Activated T-cell treated with anti-CD3 and anti-CD28 coated beads, Interleukin-2, amount 50 U/mL, for 72 hours (primary cell): ENCODE measurements around the gene GPR142. TPM values are rescaled to one million over a fixed set of nuclear protein-coding genes. Genes with fewer than 3 reads are reported as not detected.
"Not testable (repeated sequence)": the region's sequence is repeated elsewhere in the genome, so short reads cannot be mapped to it uniquely, and the experiment has no call there.

ENCODE experiments used
- ATAC-seq, 2 donors: fragments of 150-1000 bp; cut with Tn5 transposase; replicated peaks in 1 of 2; 2 replicates each; pipeline ENCODE4 v1.10.0; 2021; ENCODE audit warnings: moderate library complexity in 2 of 2, mild to moderate bottlenecking in 1 of 2
- DNase-seq, 2 donors: peaks; one replicate each; pipeline ENCODE4 v3.0.0; 2021 to 2022; ENCODE audit warnings: mixed read lengths in 1 of 2
- H3K27ac Mint-ChIP-seq: one replicate; pipeline ENCODE4 v1.8.0; 2022; ENCODE audit warnings: mild to moderate bottlenecking, moderate library complexity, mixed read lengths
- H3K27me3 Mint-ChIP-seq: one replicate; pipeline ENCODE4 v1.8.0; 2022; ENCODE audit warnings: low read depth, mixed read lengths
- H3K36me3 Mint-ChIP-seq, 2 donors: one replicate each; pipeline ENCODE4 v1.8.0; 2022; ENCODE audit warnings: mixed read lengths in 2 of 2, mild to moderate bottlenecking in 1 of 2; ENCODE audit not compliant: insufficient read depth in 2 of 2
- H3K4me1 Mint-ChIP-seq: one replicate; pipeline ENCODE4 v1.8.0; 2022; ENCODE audit warnings: low read depth, mixed read lengths
- H3K4me3 Mint-ChIP-seq, 2 donors: one replicate each; pipeline ENCODE4 v1.8.0; 2022; ENCODE audit warnings: mild to moderate bottlenecking in 2 of 2, mixed read lengths in 2 of 2, moderate library complexity in 2 of 2
- H3K9me3 Mint-ChIP-seq, 2 donors: one replicate each; pipeline ENCODE4 v1.8.0; 2022; ENCODE audit warnings: mixed read lengths in 2 of 2
- total RNA-seq, 2 donors: library from RNA; stranded (reverse); gene quantifications; one replicate each; pipeline ENCODE4 v1.2.3, GENCODE V29; 2022

The GPR142 gene
- total RNA-seq, 2 donors from 2014 or later: not detected

- H3K9me3 Mint-ChIP-seq: no peaks in the 10 kb centered on the region
- H3K4me1 Mint-ChIP-seq: no peaks in the 10 kb centered on the region
- no peaks in the 10 kb centered on the region for H3K36me3 Mint-ChIP-seq
- ATAC-seq (no peak), DNase-seq (no peak)
- H3K27me3 Mint-ChIP-seq: no peaks in the 10 kb centered on the region
- H3K4me3 Mint-ChIP-seq: no peak overlapping the region
- H3K27ac Mint-ChIP-seq: no peak overlapping the region
These were observed 29.3 kb downstream of the GPR142 start for GRCh38 chr17:74396567-74396966.

- no peak for ATAC-seq
- no peak overlapping the region for H3K4me3 Mint-ChIP-seq
- H3K4me1 Mint-ChIP-seq: no peaks in the 10 kb centered on the region
- H3K27me3 Mint-ChIP-seq: no peaks in the 10 kb centered on the region
- no peaks in the 10 kb centered on the region for H3K9me3 Mint-ChIP-seq
- no peaks in the 10 kb centered on the region for H3K36me3 Mint-ChIP-seq
- DNase-seq: no peak
- no peak overlapping the region for H3K27ac Mint-ChIP-seq
These were observed 34.7 kb downstream of the GPR142 start for GRCh38 chr17:74402048-74402447.

- Mint-ChIP-seq H3K4me1 (no peaks in the 10 kb centered on the region), H3K27me3 (no peaks in the 10 kb centered on the region), H3K27ac (no peak overlapping the region), H3K4me3 (no peak overlapping the region), H3K9me3 (no peaks in the 10 kb centered on the region), H3K36me3 (no peaks in the 10 kb centered on the region)
- DNase-seq (no peak), ATAC-seq (no peak)
These were observed 36.3 kb downstream of the GPR142 start for GRCh38 chr17:74403512-74404137.

GRCh38 chr17:74404218-74404617 is 36.9 kb downstream of the GPR142 start:
- H3K27me3 Mint-ChIP-seq: no peaks in the 10 kb centered on the region
- no peaks in the 10 kb centered on the region for H3K4me1 Mint-ChIP-seq
- H3K27ac Mint-ChIP-seq: no peak overlapping the region
- no peak for DNase-seq
- no peak for ATAC-seq
- no peaks in the 10 kb centered on the region for H3K36me3 Mint-ChIP-seq
- H3K9me3 Mint-ChIP-seq: no peaks in the 10 kb centered on the region
- H3K4me3 Mint-ChIP-seq: no peak overlapping the region

- Mint-ChIP-seq H3K27ac (no peak overlapping the region), H3K27me3 (no peaks in the 10 kb centered on the region), H3K4me1 (no peaks in the 10 kb centered on the region), H3K4me3 (no peak overlapping the region), H3K36me3 (no peaks in the 10 kb centered on the region), H3K9me3 (no peaks in the 10 kb centered on the region)
- DNase-seq (no peak), ATAC-seq (no peak)
These were observed 37.5 kb downstream of the GPR142 start for GRCh38 chr17:74404789-74405188.

- H3K36me3 Mint-ChIP-seq, DNase-seq, H3K27me3 Mint-ChIP-seq, H3K4me3 Mint-ChIP-seq, H3K27ac Mint-ChIP-seq, ATAC-seq, H3K9me3 Mint-ChIP-seq, H3K4me1 Mint-ChIP-seq: not testable (repeated sequence)
These were observed 38.0 kb downstream of the GPR142 start for GRCh38 chr17:74405311-74405710.

- Mint-ChIP-seq H3K9me3 (no peaks in the 10 kb centered on the region), H3K4me1 (no peaks in the 10 kb centered on the region), H3K27ac (no peak overlapping the region), H3K27me3 (no peaks in the 10 kb centered on the region), H3K4me3 (no peak overlapping the region), H3K36me3 (no peaks in the 10 kb centered on the region)
- DNase-seq (no peak), ATAC-seq (no peak)
These were observed 40.1 kb downstream of the GPR142 start for GRCh38 chr17:74407384-74407783.

- Mint-ChIP-seq H3K4me1 (no peaks in the 10 kb centered on the region), H3K36me3 (no peaks in the 10 kb centered on the region), H3K27me3 (no peaks in the 10 kb centered on the region), H3K4me3 (no peak overlapping the region), H3K9me3 (no peaks in the 10 kb centered on the region), H3K27ac (no peak overlapping the region)
- ATAC-seq: no peak
- no peak for DNase-seq
These were observed 41.0 kb downstream of the GPR142 start for GRCh38 chr17:74408262-74408661.

- ATAC-seq (no peak), DNase-seq (no peak)
- Mint-ChIP-seq H3K9me3 (no peaks in the 10 kb centered on the region), H3K4me1 (no peaks in the 10 kb centered on the region), H3K36me3 (no peaks in the 10 kb centered on the region), H3K27ac (no peak overlapping the region), H3K27me3 (no peaks in the 10 kb centered on the region), H3K4me3 (no peak overlapping the region)
These were observed 41.5 kb downstream of the GPR142 start for GRCh38 chr17:74408815-74409214.

GRCh38 chr17:74410001-74410443 is 42.7 kb downstream of the GPR142 start:
- H3K4me3 Mint-ChIP-seq: no peak overlapping the region
- H3K27me3 Mint-ChIP-seq: no peaks in the 10 kb centered on the region
- no peaks in the 10 kb centered on the region for H3K36me3 Mint-ChIP-seq
- H3K27ac Mint-ChIP-seq: no peak overlapping the region
- no peaks in the 10 kb centered on the region for H3K9me3 Mint-ChIP-seq
- H3K4me1 Mint-ChIP-seq: no peaks in the 10 kb centered on the region
- no peak for DNase-seq
- no peak for ATAC-seq

- ATAC-seq (no peak), DNase-seq (no peak)
- Mint-ChIP-seq H3K4me3 (no peak overlapping the region), H3K27me3 (peaks cover 5% of the 10 kb centered on the region), H3K4me1 (peaks cover 7% of the 10 kb centered on the region), H3K9me3 (no peaks in the 10 kb centered on the region), H3K36me3 (no peaks in the 10 kb centered on the region), H3K27ac (no peak overlapping the region)
These were observed 45.3 kb downstream of the GPR142 start for GRCh38 chr17:74412581-74412980.

GRCh38 chr17:74413491-74413890 is 46.2 kb downstream of the GPR142 start:
- Mint-ChIP-seq H3K27me3 (peaks cover 7% of the 10 kb centered on the region), H3K4me1 (peaks cover 8% of the 10 kb centered on the region), H3K4me3 (no peak overlapping the region), H3K36me3 (no peaks in the 10 kb centered on the region), H3K27ac (no peak overlapping the region), H3K9me3 (no peaks in the 10 kb centered on the region)
- DNase-seq (no peak), ATAC-seq (no peak)

GRCh38 chr17:74414510-74414909 is 47.2 kb downstream of the GPR142 start:
- no peak overlapping the region for H3K4me3 Mint-ChIP-seq
- H3K27me3 Mint-ChIP-seq: peaks cover 7% of the 10 kb centered on the region
- H3K27ac Mint-ChIP-seq: no peak overlapping the region
- no peaks in the 10 kb centered on the region for H3K9me3 Mint-ChIP-seq
- DNase-seq (no peak), ATAC-seq (no peak)
- no peaks in the 10 kb centered on the region for H3K36me3 Mint-ChIP-seq
- H3K4me1 Mint-ChIP-seq: peaks cover 8% of the 10 kb centered on the region

GRCh38 chr17:74415608-74416396 is 48.5 kb downstream of the GPR142 start:
- Mint-ChIP-seq H3K27ac (no peak overlapping the region), H3K27me3 (peaks cover 7% of the 10 kb centered on the region), H3K4me3 (no peak overlapping the region), H3K4me1 (peaks cover 8% of the 10 kb centered on the region), H3K36me3 (no peaks in the 10 kb centered on the region), H3K9me3 (no peaks in the 10 kb centered on the region)
- no peak for DNase-seq
- no peak for ATAC-seq
